Epithelial cell of prostate (primary cell): ENCODE data around the gene AFG1L.

Experiments used
- DNase-seq: peaks from one replicate; pipeline ENCODE4 v3.0.0-alpha.2; 2011; ENCODE audit warnings: low read depth, low spot score
- H3K27ac ChIP-seq: fragments of 450-650 bp; 2 replicates; pipeline ENCODE4 v1.5.1; 2017; ENCODE audit warnings: mild to moderate bottlenecking

The AFG1L gene

DNA sequence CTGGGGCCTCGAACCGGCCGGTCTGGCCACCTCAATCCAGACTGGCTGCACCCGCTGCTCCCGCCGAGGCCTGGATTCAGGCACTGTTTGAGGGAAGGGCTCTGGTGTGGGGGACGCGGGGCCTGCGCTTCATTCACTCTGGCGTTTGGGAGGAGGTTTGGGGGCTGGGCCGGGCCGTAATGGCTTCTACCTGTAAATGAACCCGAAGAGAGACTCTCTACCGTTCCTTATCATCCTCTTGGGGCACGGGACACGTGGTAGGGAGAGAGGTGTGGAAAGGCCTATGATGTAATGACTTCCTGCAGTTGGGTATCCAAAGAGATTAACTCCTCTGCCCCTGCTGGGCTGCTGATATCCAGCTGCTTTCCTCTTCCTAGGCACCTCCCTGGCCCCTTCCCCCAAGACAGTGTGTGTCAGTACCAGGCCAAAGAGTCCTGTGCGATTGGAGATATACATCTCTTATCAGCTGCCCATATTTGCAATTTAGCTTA lies 267.7 kb downstream of the AFG1L start:
- H3K27ac ChIP-seq, result peak overlapping the region; percentile 92
- peak; percentile 58 for DNase-seq

DNA sequence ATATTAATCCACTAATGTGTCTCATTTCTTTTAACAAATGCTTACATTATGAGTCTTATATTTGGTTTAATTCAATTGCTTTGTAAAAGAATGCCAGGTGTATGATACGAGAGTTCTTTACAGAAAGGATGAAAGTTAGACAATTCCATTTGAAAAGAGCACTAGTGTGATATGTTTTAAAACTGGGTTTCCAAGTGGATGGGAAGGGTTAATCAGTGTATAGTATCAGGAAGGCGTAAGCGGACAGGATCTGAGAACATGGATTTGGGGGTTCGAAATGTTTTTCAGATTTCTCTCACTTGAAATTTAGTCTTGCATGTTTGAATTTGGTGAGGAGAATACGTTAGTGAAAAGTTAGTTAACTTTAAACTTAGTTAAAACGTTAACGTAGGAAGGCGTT lies 268.4 kb downstream of the AFG1L start:
- DNase-seq, result no peak
- peak overlapping the region; percentile 92 for H3K27ac ChIP-seq

DNA sequence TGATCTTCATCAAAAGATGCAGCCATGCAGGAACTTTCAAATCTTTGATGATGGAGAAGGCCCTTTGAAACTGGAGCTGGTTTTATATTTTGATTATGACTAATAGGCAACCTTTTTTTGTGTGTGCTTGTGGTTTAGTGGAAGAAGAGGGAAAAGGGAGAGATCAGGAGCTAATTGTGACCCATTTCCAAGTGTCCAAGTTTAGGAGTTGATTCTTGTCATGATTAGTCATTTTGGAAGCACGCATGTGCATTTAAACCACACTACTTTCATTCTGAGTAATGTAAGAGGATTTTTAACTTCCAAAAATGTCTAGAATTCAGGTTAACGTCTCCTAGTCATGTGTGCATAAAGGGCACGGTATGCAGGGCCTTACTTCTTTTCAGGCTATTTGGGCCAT lies 269.3 kb downstream of the AFG1L start:
- H3K27ac ChIP-seq, result peak overlapping the region; percentile 92
- DNase-seq, result no peak

DNA sequence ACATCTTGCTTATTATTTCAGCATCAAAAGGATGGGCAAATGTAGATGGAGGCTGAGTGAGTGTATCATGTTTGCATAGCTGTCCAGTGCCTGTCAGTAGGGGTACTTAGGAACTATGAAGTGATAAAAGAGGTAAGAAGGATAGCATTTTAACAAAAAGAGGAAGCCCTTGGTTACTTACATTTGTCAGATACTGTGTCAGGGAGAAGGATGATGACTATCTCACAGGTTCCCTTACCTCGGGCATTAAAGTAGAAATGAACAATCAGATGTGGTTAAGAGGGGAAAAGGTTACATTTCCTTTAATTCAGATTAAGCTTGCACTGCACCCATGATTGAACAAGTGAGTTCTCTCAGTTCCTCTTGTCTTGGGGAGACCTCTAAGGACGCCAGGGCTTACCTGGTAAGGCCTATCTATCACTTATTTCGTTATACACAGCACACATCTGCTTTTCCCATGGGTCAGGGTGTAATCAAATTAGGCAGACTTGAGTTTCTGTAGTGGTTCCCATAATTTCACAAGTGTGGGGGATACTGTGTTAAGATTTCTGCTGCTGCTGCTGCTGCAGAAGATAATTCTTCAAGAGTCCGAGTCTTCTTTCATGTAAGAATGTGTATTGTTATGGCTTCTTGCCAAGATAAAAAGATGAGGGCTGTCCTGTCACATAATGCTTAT lies 270.4 kb downstream of the AFG1L start:
- peak overlapping the region; percentile 92 for H3K27ac ChIP-seq
- no peak for DNase-seq

DNA sequence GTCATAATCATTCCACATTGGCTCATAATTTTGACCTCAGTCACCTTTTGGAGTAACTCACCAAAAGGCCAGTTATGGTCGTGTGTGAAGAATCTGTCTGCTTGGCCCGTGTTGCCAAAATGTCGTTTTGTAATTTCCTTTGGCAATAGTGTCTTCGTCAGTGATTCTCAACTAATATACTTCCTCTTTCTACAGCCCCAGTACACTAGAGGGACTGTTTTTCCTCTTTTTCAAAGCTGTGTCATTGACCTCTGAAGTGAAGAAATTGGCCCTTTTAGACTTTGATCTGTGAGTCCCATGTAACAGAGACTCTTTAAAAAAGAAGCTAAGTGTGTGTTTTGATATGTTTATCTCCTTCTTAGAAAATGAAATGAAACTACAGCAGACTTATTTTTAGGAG lies 271.0 kb downstream of the AFG1L start:
- peak overlapping the region; percentile 92 for H3K27ac ChIP-seq
- DNase-seq, result no peak

DNA sequence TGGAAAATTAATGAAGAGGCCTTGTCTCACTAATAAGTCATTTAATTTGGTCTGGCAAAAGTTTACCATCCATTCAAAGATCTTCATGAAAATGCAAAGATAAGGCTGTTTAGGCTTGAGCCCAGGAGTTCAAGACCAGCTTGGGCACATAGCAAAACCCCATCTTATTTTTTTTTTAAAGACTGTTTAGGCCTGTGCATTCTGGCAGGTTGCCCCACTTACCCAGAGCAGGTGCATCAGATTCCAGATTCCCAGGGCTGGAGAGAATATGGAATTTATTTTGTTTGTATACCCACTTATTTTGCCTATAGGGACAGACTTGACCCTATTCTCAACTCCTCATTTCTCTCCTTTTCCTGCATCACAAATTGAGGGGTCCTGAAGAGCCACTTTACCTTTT lies 271.6 kb downstream of the AFG1L start:
- DNase-seq, result no peak
- H3K27ac ChIP-seq, result no peak overlapping the region

DNA sequence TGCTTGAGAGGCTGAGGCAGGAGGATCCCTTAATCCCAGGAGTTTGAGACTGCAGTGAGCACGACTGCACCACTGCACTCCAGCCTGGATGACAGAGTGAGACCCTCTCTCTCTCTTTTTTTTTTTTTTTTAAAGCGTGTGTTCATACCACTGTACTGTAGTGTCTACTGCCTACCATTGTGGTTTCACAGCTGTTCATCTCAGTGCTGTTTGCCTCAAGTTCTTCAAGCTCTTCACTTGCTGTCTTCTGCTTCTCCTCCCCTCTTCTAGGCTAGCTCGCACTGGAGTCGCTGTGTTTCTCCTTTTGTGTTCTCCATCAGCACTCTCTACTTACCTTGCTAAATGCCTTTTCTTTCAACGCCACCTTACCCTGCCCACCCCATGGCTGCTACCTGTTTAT lies 273.2 kb downstream of the AFG1L start:
- no peak overlapping the region for H3K27ac ChIP-seq

DNA sequence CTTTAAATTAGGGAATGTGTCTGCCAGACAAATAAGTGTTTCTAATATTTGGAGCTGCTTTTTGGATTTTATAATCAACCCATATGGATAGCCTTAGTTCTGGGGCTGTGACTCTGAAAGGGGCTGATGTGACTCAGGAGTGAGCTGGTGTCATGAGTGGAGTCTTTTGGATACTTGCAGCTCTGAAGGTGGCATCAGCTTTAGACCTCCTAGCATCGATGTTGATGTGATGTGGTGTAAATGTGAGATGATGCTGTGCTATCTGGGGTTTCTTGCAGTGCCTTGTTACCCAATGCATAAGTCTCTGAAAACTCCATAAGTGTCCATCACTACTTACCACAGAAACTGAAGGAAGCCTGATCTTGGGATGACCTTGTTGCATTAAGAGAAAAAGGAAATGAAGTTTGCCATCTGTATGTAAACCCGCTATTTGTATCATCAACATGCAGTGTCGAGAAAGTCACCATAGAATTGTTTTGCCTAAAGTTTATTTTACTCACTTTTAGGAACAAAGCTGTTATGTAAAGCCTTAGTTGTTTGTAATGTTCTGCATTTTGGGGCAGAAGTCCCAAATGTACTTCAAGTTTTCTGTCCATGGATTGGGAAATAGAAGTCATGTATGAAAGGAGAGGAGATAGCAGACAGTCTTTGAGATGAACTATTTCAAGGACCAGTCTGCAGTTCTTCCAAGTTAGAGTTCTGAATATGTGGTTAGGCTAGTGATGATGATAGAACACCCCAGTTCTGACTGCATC lies 273.9 kb downstream of the AFG1L start:
- DNase-seq, result no peak
- H3K27ac ChIP-seq, result no peak overlapping the region

More for the DNA sequence above, 273.2 kb downstream of the AFG1L start:
- no peak for DNase-seq

DNA sequence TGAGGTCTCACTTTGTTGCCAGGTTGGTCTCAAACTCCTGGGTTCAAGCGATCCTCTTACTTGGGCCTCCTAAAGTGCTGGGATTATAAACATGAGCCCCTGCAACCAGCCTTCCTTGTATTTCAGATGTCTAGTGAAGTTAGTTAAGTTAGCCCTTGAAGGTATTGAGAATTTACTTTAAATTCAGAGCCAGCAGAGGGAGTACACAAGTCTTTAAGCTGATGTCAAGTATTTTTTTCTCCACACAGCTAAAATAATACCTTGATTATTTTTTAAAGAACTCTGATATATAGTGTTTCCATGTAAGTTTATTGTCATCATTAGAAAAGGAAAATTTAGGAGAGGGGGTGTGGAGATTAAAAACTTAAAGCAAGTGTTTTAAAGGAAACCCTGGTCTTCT lies 275.7 kb downstream of the AFG1L start:
- DNase-seq, result no peak
- H3K27ac ChIP-seq, result no peak overlapping the region

DNA sequence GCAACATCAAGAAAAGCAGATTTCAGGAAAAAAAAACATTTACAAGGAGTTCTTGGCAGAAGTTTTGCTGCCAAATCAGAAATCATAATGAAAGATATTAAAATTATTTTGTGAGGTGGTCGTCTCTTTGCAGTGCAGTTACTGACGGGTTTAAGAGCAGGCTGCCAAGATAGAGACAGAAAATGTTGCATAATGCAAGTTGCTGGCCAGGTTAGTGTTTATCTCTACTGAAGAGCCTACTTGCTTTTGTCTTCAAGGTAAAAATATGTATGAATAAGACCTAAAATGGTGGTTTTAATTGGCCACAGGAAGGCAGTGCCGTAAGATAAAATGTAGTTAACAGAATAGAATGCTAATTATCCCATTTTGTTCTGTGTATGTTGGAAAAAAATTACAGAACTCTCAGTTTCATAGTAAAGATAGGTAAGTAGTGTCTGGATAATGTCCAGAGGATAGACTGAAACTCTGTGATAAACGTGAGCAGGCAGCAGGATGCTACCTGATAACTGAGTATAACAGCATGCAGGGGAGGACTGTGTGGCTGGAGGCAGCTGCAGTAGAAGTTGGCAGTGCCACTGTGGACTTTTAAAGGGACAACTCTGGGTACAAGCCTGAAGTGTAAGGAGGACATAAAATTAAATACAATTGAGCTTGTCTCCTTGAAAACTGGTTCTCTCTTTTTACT lies 279.7 kb downstream of the AFG1L start:
- DNase-seq, result no peak
- H3K27ac ChIP-seq, result no peak overlapping the region
